HG03064 (cell line): ENCODE measurements around the gene TBC1D26.
"Not testable (repeated sequence)": the region's sequence is repeated elsewhere in the genome, so short reads cannot be mapped to it uniquely, and the experiment has no call there.

Experiments
- ATAC-seq: cut with Tn5 transposase; IDR thresholded peaks from one replicate; pipeline ENCODE4 v1.9.1; 2021; ENCODE audit warnings: low read depth; ENCODE audit not compliant: unreplicated experiment

Gene TBC1D26

GRCh38 chr17:15731900-15732299 lies at the start of gene TBC1D26:
TSS of gene TBC1D26 (plus strand) at chr17:15732283. CDS start at chr17:15735349, 3,066 bp downstream.
- not testable (repeated sequence) for ATAC-seq

GRCh38 chr17:15683135-15683534 lies 48.9 kb upstream of the TBC1D26 start:
- ATAC-seq: not testable (repeated sequence)

GRCh38 chr17:15683824-15684478 lies 48.1 kb upstream of the TBC1D26 start, which contains the start of gene TRIM16:
TSS of gene TRIM16 (minus strand) at chr17:15684311. CDS start at chr17:15651609, 32,702 bp downstream.
- ATAC-seq: peak; percentile 70

- not testable (repeated sequence) for ATAC-seq
These were observed 44.6 kb upstream of the TBC1D26 start for GRCh38 chr17:15687494-15687893.

GRCh38 chr17:15698967-15699366 lies 33.1 kb upstream of the TBC1D26 start:
- ATAC-seq: not testable (repeated sequence)

- ATAC-seq: peak; percentile 96
These were observed 32.6 kb upstream of the TBC1D26 start, which contains the start of gene ZNF286A for GRCh38 chr17:15699413-15699924. TSS of gene ZNF286A (plus strand) at chr17:15699752. CDS start at chr17:15700330, 578 bp downstream.

- ATAC-seq: not testable (repeated sequence)
These were observed 32.1 kb upstream of the TBC1D26 start for GRCh38 chr17:15699937-15700336.

- not testable (repeated sequence) for ATAC-seq
These were observed 27.8 kb upstream of the TBC1D26 start for GRCh38 chr17:15704239-15704638.

GRCh38 chr17:15704813-15705212 lies 27.3 kb upstream of the TBC1D26 start:
- not testable (repeated sequence) for ATAC-seq

GRCh38 chr17:15708879-15709278 lies 23.2 kb upstream of the TBC1D26 start:
- not testable (repeated sequence) for ATAC-seq

- not testable (repeated sequence) for ATAC-seq
These were observed 15.2 kb upstream of the TBC1D26 start for GRCh38 chr17:15716601-15717563.

- not testable (repeated sequence) for ATAC-seq
These were observed 1.5 kb upstream of the TBC1D26 start for GRCh38 chr17:15730535-15730934.

GRCh38 chr17:15733174-15733789 lies 1.2 kb downstream of the TBC1D26 start:
- ATAC-seq: not testable (repeated sequence)

- ATAC-seq: not testable (repeated sequence)
These were observed 4.5 kb downstream of the TBC1D26 start for GRCh38 chr17:15736578-15736977.

- no peak for ATAC-seq
These were observed 6.0 kb downstream of the TBC1D26 start for GRCh38 chr17:15738066-15738465.

GRCh38 chr17:15739259-15739658 lies 7.2 kb downstream of the TBC1D26 start:
- ATAC-seq: not testable (repeated sequence)

GRCh38 chr17:15740041-15740440 lies 8.0 kb downstream of the TBC1D26 start:
- ATAC-seq: not testable (repeated sequence)

GRCh38 chr17:15740570-15741120 lies 8.6 kb downstream of the TBC1D26 start:
- ATAC-seq: no peak

- ATAC-seq: no peak
These were observed 9.5 kb downstream of the TBC1D26 start for GRCh38 chr17:15741624-15742023.
